GM18498 (cell line): ENCODE data around the gene ENPP7.

ENCODE experiments used
- ATAC-seq: cut with Tn5 transposase; IDR thresholded peaks from one replicate; pipeline ENCODE4 v1.9.1; 2021; ENCODE audit warnings: mild to moderate bottlenecking, moderate library complexity; ENCODE audit not compliant: unreplicated experiment

Gene ENPP7

DNA sequence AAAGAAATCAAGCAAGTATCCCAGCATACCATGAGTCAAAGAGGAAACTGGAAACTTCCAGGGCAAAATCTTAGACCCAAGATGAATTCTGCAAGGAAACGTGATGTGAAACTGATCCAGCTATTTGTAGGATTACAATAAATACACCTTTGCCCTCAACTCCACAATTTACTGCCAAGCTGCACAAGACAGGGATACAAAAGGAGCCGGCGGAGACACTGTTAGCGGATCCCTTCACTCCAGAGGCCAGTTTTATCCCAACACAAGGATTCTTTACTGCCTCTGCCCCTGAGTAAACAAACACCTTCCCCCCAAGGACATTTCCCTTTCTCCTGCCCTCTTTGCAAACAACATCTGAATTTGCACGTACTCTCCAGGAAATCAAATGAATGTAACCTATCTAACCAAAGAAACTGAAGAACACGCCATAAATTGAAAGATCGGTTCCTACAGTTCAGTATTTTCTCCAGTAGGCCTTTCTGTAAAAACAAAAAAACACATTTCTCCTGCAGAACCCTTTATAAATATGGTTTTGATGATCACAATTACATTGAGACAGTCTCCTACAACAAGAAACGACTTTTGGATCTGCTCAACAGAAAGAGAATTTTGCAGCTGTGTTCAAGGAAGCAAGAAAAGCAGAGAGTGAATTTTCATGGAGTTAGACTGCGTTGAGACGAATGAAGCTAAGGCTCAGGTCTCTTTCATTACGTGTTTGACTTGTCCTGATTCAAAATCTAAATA lies 45.8 kb downstream of the ENPP7 start:
- ATAC-seq: no peak

DNA sequence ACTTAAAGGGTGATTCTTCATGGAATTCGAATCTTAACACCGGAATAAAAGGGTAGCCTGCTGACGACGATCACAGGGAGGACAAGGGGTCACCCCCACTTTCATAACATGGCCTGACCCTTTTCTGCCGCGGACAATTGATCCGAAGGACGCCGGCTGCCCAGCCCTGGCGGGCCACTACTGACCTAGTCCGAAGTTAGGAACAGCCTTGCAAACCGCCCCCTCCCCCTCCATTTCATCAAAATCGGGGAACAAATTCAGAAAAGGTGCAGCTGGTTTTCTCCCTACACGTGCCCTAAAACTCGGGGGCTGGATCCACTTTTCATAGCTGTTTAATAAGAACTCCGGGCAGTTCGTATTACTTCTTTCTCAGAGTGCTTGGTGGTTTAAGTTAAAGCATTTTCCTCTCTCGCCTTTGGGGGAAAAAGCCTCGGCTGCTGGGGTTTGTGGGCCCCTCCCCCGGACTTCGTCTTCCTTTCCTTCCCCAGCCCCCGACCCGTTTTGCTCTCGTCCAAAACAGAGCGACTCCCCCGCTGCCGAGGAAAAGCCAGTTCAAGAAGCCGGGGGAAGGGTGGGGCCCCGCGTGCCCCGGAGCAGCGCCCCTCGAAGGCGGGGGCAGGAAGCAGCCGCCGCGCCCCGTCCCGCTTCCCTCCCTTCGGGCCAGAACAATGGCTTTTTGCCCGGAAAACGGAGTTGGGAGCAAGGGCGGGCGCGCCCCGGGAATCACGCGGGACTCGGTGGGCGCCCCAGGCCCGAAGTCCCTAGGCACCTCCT lies 46.6 kb downstream of the ENPP7 start:
- peak; percentile 17 for ATAC-seq

DNA sequence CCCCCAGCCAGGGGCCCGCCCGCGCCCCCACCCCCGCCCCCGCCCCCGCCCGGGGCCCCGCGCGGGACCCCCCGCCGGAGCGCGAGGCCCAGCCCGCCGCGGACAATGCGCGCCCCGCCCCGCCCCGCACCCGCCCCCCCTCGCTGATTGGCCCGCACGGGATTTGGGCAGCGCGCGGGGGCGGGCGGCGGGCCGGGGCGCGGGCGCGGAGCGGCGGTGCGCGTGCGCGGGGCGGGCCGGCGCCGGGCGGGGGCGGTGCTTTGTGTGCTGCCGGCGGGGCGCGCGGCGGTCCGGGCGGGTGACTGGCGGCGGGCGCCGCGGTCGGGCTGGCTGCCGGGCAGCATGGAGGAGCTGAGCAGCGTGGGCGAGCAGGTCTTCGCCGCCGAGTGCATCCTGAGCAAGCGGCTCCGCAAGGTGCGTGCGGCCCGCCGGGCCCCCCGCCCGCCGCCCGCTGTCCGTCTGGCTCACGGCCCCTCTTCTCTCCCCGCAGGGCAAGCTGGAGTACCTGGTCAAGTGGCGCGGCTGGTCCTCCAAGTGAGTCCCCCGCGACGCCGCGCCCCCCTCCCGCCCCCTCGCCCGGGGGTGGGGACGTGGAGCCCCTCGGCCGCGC lies 47.3 kb downstream of the ENPP7 start, which contains the start of gene CBX2:
Gene CBX2 (plus strand): TSS at position 255 of the 610 bp plus-strand sequence. CDS start 88 bp downstream, at position 343.
- ATAC-seq: peak; percentile 79

DNA sequence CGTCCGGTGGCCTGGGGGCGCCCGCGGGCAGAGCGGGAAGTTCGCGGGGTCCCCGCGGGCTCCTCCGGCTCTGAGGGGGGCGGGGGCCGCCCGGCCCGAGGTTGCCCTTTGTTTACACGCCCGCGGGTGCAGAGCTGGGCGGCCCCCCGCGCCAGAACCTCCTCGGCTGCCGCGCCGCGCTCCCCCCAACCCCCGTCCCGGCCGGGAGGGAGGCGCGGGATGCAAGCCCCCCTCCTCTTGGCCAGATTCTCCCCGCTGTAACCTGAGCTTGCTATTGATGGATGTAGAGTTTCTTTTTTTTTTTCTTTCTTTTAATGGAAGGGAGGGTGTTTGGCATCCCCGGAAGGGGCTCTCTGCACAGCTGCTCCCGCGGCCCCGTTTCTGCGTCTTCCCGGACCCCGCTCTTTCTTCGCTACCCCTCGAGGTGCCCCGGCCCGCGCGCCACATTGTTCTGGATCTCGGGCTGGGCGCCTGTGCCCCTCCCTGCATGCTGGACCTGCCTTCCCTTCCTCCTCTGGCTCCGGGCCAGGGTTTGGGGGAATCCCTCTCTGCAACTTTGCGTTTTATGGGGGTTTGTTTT lies 47.9 kb downstream of the ENPP7 start:
- peak; percentile 15 for ATAC-seq

DNA sequence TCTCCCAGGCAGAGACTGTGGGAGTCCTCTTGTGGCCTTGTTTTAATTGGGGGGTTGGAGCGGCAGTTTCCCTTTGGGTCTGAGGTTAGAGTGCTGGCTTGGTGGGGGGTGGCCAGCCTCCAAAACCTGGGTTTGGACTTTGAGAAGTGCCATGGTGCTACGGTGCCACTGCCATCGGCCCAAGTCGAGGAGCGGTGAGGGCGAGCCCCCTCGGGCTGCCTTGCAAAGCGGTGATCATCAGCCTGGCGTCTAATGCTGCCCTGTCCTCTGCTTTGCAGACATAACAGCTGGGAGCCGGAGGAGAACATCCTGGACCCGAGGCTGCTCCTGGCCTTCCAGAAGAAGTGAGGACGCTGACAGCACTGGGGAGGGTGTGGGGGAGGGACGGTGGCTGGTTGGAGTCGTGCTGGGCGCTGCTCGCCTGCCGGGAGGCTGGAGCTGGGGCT lies 48.4 kb downstream of the ENPP7 start:
- ATAC-seq: no peak

DNA sequence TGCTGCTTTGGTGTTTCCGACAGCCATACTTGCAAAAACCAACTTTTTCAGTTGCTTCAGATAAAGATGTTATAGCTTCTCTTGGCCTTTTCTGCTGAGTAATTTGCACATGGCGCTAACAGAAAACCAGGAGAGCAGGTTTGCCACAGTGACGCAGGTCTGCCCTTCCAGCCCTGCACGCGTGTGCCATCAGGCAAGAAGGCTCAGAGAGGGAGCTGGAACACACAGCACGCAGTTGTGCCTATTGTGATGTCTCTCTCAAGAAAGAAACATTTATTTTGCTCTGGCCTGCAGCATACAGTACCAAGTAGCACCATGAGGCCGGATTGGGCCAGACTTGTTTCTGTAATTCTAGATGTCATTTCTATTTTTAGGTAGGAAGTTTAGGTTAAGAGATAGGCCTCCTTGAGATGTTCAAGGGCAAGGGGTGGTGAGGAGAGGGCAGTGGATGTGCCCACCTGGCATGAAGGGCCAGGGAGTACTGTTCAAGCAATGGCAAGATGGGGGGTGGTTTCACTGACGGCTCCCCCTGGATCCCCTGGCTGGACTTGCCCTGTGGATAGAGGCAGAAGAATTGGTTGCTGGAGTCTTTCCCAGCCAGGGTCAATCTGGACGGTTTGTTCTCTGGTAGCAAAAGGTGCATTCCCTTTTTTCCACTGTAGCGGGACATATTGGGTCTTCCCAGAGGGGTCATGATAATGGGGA lies 49.1 kb downstream of the ENPP7 start:
- no peak for ATAC-seq

DNA sequence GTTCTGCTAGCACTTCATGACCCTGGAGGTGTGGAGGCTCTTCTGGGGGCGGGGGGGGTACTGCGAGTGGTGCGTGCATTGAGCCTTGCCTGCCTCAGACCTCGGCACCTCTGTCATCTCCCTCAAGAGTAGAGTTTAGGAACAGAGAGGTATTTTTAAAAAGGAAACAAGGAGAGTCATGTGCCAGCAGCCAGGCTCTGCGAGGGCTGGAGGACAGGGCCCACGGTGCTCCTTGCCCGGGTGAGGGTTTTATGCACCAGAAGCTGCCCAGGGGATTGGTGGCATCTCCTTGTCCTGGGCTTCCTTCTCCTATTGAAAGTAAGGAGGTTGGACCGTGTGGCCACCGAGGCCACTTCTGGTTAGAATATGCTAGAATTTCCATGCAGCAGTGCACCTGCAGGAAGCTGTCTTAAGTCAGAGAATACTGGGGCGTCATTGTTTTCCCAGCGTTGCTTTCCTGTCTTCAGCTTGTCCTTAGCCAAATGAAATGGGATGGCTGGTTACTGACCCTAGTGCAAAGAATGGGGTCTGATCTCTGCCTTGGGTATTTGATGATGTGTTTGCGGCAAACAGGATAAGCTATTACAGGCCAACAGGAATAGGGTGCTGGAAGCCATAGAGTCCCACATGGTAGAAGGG lies 50.4 kb downstream of the ENPP7 start:
- ATAC-seq: no peak

DNA sequence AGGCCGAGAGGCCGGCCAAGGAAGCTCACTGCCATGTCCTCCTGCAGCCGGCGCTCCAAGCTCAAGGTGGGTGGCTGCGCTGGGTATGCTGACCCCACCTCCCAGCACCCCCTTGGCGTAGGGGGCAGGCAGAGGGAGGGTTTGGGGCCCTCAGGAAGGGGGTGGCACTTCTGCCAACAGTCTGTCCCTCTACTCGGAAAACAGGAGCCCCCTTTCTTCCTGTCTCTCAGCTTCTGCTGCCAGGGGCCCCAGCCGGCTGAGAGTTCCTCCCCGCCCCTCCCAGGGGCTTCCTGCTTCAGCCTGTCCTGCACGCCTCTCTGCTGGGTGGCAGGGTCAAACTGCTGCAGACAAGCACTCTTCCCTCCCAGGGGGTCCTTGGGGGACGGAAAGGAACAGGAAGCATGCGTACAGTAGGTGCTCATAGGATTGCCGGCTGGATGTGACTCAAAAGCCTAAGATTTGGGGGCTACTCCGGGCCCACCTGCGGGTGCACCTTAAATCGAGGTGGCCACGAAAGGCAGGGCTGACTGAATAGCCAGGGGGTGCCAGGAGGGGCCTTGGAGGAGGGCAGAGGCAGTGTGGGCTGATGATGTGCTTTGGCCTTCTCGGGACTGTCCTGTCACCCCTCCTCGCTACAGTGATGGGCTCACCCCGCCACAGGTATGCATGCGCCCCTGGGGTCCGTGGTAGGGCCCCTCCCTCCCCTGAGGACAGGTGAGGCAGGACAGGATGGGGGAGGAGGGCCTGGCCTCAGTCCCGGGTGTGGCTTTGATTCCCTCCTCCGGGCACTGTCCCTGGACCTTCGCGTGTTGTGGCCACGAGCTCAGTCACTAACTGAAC lies 51.2 kb downstream of the ENPP7 start:
- no peak for ATAC-seq

DNA sequence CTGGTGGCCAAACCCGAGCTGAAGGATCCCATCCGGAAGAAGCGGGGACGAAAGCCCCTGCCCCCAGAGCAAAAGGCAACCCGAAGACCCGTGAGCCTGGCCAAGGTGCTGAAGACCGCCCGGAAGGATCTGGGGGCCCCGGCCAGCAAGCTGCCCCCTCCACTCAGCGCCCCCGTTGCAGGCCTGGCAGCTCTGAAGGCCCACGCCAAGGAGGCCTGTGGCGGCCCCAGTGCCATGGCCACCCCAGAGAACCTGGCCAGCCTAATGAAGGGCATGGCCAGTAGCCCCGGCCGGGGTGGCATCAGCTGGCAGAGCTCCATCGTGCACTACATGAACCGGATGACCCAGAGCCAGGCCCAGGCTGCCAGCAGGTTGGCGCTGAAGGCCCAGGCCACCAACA lies 53.1 kb downstream of the ENPP7 start:
- no peak for ATAC-seq

DNA sequence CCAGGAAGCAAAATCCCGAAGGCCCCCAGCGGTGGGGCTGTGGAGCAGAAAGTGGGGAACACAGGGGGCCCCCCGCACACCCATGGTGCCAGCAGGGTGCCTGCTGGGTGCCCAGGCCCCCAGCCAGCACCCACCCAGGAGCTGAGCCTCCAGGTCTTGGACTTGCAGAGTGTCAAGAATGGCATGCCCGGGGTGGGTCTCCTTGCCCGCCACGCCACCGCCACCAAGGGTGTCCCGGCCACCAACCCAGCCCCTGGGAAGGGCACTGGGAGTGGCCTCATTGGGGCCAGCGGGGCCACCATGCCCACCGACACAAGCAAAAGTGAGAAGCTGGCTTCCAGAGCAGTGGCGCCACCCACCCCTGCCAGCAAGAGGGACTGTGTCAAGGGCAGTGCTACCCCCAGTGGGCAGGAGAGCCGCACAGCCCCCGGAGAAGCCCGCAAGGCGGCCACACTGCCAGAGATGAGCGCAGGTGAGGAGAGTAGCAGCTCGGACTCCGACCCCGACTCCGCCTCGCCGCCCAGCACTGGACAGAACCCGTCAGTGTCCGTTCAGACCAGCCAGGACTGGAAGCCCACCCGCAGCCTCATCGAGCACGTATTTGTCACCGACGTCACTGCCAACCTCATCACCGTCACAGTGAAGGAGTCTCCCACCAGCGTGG lies 53.7 kb downstream of the ENPP7 start:
- ATAC-seq: no peak

DNA sequence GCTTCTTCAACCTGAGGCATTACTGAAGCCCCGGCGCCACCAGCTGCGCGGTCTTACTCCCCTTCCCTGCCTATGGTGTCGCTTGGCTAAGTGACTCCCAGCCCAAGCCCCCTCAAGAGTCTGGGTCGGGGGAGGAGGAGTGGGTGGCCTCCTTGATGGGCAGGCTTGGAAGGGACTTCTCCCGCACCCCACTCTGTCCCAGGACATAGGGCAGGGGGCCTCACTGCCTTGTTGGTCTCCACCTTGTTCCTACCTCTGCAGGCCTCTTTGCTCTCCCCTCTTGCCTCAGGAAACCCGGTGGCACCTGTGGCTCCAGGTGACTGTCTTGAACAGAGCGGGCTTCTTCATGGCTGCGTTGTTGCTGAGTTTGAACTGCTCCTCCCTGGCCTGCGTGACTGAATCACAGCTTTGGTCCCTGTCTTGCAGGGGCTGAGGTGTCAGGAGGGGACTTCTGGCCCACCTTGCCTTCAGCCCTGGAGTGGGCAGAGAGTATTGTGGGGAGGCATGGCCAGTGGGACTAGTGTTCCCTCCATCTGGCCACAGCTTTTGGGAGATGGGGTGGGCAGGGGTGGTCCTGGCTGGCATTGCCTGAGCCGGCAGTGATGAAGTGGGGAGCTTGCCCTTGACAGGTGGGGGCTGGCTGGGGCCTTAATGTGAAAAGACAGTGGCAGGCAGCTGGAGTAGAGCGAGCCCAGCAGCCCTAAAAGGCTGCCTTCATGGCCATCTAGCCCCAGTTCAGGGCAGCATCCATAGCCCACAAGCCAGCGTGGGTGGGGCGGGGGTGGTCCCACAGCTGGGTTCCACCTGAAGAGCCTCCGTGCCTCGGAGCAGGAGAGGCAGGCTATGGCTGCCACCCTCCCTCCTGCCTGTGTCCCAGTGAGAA lies 54.5 kb downstream of the ENPP7 start:
- ATAC-seq: no peak

DNA sequence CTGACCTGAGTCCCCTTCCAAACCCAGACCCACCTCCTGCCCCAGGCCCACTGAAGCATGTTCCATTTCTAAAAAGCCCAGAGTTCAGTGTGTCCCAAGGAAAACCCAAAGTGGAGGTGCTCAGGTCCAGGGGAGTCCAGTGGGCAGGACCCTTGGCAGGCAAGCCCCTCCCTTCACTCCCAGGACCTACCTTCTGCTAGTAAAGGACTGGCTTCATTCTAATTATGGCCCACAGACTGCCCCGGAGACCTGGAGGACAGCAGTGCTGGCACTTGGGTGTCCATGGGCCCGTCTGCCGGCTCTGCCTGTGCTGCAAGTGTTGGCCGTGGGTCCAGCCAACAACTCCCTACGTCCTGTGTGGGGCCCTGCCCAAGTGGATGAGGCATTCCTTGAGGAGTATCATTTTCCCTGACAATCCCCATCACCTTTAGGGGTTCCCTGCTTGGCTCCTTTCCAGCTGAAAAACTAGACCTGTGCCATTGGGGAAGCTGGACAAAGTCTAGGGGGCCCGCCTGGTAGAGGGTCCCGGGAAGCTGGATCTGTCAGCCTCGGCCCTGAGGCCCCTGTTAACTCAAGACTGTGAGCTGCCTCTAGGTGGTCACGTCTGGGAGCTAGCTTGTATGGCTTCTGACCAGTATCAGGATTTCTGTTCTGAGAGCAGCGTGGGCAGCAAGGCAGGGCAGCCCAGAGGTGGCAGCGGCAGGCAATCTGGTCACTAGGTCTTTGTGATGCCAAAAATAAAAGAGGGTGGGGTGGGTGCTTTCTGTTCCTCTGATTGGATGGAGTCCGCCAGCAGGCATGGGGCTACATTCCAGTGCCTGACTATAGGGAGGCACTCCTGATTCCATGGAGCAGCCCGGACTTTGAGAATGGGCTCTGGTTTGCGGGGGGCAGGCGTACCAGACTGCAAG lies 55.4 kb downstream of the ENPP7 start:
- ATAC-seq: no peak

DNA sequence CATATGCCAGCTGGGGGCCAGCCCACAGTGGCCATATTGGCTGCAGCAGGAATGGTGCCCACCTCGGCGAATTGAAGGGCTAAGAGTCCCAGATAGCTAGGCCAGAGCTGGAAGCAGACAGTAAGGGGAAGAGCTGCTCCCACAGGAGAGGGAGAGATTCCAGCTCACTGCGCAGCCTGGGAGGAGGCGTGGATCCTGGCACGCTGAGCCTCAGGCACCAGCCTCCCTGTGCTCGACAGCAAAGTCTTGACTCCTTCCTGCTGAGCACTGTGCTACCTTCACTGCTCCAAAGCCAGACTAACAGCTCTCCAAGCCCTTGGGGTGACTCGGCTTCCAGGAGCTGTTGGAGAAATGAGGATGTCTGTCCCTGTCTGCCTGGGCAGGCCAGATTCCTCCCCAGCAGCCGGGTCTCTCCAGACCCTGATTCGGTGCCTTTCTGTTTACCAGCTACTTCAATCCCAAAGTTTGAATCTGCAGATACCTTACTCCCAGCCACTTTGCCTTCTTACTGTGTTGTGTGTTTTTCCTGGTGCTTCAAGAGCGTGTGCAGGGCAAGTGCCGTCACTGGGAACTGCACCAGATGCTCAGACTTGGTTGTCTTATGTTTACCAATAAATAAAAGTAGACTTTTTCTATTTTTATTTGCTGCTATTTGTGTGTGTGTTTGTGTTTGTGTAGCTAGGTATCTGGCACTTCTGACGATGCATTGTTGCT lies 56.3 kb downstream of the ENPP7 start:
- ATAC-seq: no peak

DNA sequence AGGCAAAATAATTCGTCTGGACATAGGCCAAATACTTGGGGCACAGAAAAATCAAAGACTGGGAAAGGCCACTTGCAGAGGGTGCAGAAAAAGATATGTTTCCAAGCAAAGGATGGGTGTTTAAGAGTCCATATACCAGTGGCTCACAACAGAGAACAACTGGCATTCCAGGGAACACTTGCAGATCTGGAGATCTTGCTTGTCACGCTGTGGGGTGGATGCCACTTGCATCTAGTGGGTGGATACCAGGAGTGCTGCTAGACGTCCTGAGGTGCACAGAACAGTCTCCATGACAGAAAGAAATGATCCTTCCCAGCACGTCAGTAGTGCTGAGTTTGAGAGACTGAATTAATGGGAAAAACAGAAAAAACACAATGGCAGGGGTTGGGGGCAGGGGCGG lies 57.7 kb downstream of the ENPP7 start:
- no peak for ATAC-seq

DNA sequence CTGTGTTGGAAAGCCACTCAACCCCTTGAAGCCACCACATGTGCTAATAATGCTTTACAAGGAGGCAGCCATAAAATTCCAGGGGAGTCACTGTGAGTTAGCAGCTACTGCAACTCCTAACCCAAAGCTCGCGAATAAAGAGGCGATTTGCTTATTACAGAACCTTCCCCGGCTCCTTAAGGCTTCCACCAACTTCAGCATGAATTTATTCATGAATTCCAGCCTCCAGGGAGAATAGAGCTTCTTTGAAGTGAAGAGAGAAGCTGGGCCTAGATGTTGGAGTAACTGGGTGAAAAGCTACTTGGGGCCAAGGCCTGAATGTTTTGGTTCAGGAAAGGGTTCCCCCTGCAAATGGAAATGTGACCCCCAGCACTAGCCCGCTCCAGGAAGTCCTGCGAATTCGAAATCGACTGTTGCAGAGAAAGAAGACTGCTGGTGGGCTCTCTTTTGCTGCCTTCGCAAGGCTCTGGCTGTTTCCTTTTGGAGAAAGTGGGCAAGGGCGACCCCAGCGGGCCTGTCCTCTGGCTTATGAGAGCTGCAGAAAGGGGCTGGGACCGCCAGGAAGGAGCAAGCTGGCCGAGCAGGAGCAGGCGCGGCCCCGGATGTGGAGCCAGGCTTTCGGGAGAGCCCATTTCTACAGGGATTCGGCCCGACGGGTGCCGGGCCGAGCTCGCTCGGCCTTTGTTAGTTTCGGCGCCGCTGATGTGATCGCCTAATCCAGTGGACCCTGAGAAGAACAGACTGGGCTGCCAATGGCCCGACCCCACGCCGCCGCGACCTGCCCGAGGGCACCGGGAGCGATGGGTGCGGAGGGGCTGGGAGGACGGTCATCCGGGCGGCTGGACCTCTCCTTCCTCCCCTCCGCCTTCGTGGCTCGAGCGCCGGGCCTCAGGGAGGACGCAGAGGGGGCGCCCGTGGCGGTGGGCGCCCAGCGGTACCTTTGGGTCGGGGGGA lies 58.5 kb downstream of the ENPP7 start:
- ATAC-seq: no peak
